GM23338 (cell line): Measurements from ENCODE around the gene DIAPH3. TPM values are rescaled to one million over a fixed set of nuclear protein-coding genes. Genes with fewer than 3 reads are reported as not detected.
A peak's percentile ranks its signal among the peaks of the same experiment; 100 is the strongest.

ENCODE experiments used
- ATAC-seq: fragments of 200-7000 bp; cut with Tn5 transposase; 3 replicates; pipeline ENCODE4 v1.9.1; 2020
- DNase-seq: peaks from one replicate; pipeline ENCODE4 v3.0.0-alpha.2; 2015; ENCODE audit warnings: low spot score
- H2AFZ ChIP-seq: fragments of 200-600 bp; sonication (generic); 2 replicates; pipeline ENCODE4 v1.8.0; 2016; ENCODE audit warnings: antibody characterized with exemption, mild to moderate bottlenecking, moderate library complexity
- H3F3A ChIP-seq: fragments of 200-600 bp; sonication (generic); replicated peaks from 2 replicates; pipeline ENCODE4 v1.8.0; 2017; ENCODE audit warnings: antibody characterized with exemption, mixed run types, low read depth
- H3K27ac ChIP-seq: fragments of 200-600 bp; sonication (generic); 2 replicates; pipeline ENCODE4 v1.6.1; 2016; ENCODE audit warnings: low read depth
- H3K27me3 ChIP-seq: fragments of 200-600 bp; sonication (generic); 2 replicates; pipeline ENCODE4 v1.8.0; 2016; ENCODE audit warnings: mild to moderate bottlenecking, mixed run types, moderate library complexity; ENCODE audit not compliant: insufficient read depth
- H3K36me3 ChIP-seq: fragments of 200-600 bp; sonication (generic); 2 replicates; pipeline ENCODE4 v1.8.0; 2016; ENCODE audit warnings: mild to moderate bottlenecking; ENCODE audit not compliant: insufficient read depth
- H3K4me1 ChIP-seq: fragments of 200-600 bp; sonication (generic); 2 replicates; pipeline ENCODE4 v1.8.0; 2016; ENCODE audit warnings: mild to moderate bottlenecking, moderate library complexity; ENCODE audit not compliant: insufficient read depth
- H3K4me2 ChIP-seq: fragments of 200-600 bp; sonication (generic); 2 replicates; pipeline ENCODE4 v1.7.1; 2017; ENCODE audit warnings: mixed run types
- H3K4me3 ChIP-seq: fragments of 200-600 bp; sonication (generic); 2 replicates; pipeline ENCODE4 v1.6.1; 2016; ENCODE audit warnings: mixed run types
- H3K79me2 ChIP-seq: fragments of 200-600 bp; sonication (generic); replicated peaks from 2 replicates; pipeline ENCODE4 v1.8.0; 2017; ENCODE audit warnings: mild to moderate bottlenecking; ENCODE audit not compliant: insufficient read depth
- H3K9me2 ChIP-seq: fragments of 200-600 bp; sonication (generic); 2 replicates; pipeline ENCODE4 v1.8.0; 2017; ENCODE audit not compliant: insufficient read depth
- H4K20me1 ChIP-seq: fragments of 200-600 bp; sonication (generic); replicated peaks from 2 replicates; pipeline ENCODE4 v1.8.0; 2017; ENCODE audit warnings: mild to moderate bottlenecking; ENCODE audit not compliant: insufficient read depth
- H3K27ac Mint-ChIP-seq: 2 replicates; pipeline ENCODE4 v1.8.0; 2020; ENCODE audit warnings: inconsistent platforms, mild to moderate bottlenecking, moderate library complexity, mixed read lengths
- H3K27me3 Mint-ChIP-seq: 3 replicates; pipeline ENCODE4 v1.8.0; 2022; ENCODE audit warnings: low read depth, mild to moderate bottlenecking, moderate library complexity, mixed read lengths, inconsistent platforms; ENCODE audit not compliant: insufficient read depth, poor library complexity
- H3K36me3 Mint-ChIP-seq: 3 replicates; pipeline ENCODE4 v1.8.0; 2021; ENCODE audit warnings: low read depth, mild to moderate bottlenecking, inconsistent platforms, moderate library complexity, mixed read lengths
- H3K4me1 Mint-ChIP-seq: 3 replicates; pipeline ENCODE4 v1.8.0; 2020; ENCODE audit warnings: mild to moderate bottlenecking, inconsistent platforms, mixed read lengths
- H3K4me3 Mint-ChIP-seq: 3 replicates; pipeline ENCODE4 v1.8.0; 2021; ENCODE audit warnings: moderate library complexity, mild to moderate bottlenecking, inconsistent platforms, mixed read lengths
- H3K9me3 Mint-ChIP-seq: 3 replicates; pipeline ENCODE4 v1.8.0; 2020; ENCODE audit warnings: moderate library complexity, mild to moderate bottlenecking, inconsistent platforms, mixed read lengths
- CREB1 ChIP-seq: fragments of 250-450 bp; sonication (Bioruptor Pico); IDR thresholded peaks from 2 replicates; pipeline ENCODE4 v1.5.0; 2020; ENCODE audit warnings: low read depth, mild to moderate bottlenecking, moderate library complexity
- ETS1 ChIP-seq: IDR thresholded peaks from 2 replicates; pipeline ENCODE4 v1.6.1; 2016; ENCODE audit warnings: antibody characterized with exemption
- EZH2 ChIP-seq: fragments of 200-600 bp; sonication (generic); IDR thresholded peaks from one replicate; pipeline ENCODE4 v1.8.0; 2017; ENCODE audit warnings: antibody characterized with exemption, mild to moderate bottlenecking, low read depth; ENCODE audit not compliant: unreplicated experiment
- EZH2phosphoT487 ChIP-seq: fragments of 200-600 bp; sonication (generic); IDR thresholded peaks from one replicate; pipeline ENCODE4 v1.8.1; 2018; ENCODE audit warnings: antibody characterized with exemption; ENCODE audit not compliant: unreplicated experiment
- JUNB ChIP-seq: IDR thresholded peaks from one replicate; pipeline ENCODE4 v1.6.1; 2016; ENCODE audit warnings: antibody characterized with exemption; ENCODE audit not compliant: unreplicated experiment
- NANOG ChIP-seq: IDR thresholded peaks from 2 replicates; pipeline ENCODE4 v1.6.1; 2016; ENCODE audit warnings: antibody characterized with exemption, borderline replicate concordance
- POLR2AphosphoS5 ChIP-seq: IDR thresholded peaks from 2 replicates; pipeline ENCODE4 v1.6.1; 2016; ENCODE audit warnings: antibody characterized with exemption, low read depth
- REST ChIP-seq: IDR thresholded peaks from one replicate; pipeline ENCODE4 v1.6.1; 2018; ENCODE audit warnings: antibody characterized with exemption; ENCODE audit not compliant: unreplicated experiment
- ZNF114 ChIP-seq: fragments of 250-450 bp; sonication (Bioruptor Pico); IDR thresholded peaks from 2 replicates; pipeline ENCODE4 v1.5.0; 2020; ENCODE audit warnings: mild to moderate bottlenecking, moderate library complexity
- ZNF331 ChIP-seq: fragments of 250-450 bp; sonication (Bioruptor Pico); IDR thresholded peaks from 2 replicates; pipeline ENCODE4 v1.5.0; 2020; ENCODE audit warnings: low read depth, mild to moderate bottlenecking, moderate library complexity
- polyA plus RNA-seq: library from polyadenylated mRNA; unstranded; fragments of >200 nt; fragmentation: Nextera tagmentation; extraction: Ambion mirVana; gene quantifications from 2 replicates; pipeline ENCODE4 v1.2.1, GENCODE V29; 2016
- total RNA-seq: library from RNA; depleted of rRNA; stranded (reverse); fragments of >200 nt; shearing (Covaris generic); gene quantifications from 2 replicates; pipeline ENCODE4 v1.2.3, GENCODE V29; 2014
- TF ChIP-seq, protein P1 (sequence below), 2 experiments: fragments of 200-600 bp in 1 of 2; sonication (generic) in 1 of 2; conservative IDR thresholded peaks; 2 replicates each; pipeline versions ENCODE4 v1.5.1 to v1.6.1; 2016 to 2017; ENCODE audit warnings: antibody characterized with exemption in 2 of 2, low read depth in 2 of 2, mild to moderate bottlenecking in 2 of 2, moderate library complexity in 1 of 2
- TF ChIP-seq, protein P2 (sequence below): fragments of 250-450 bp; sonication (Bioruptor Pico); IDR thresholded peaks from 2 replicates; pipeline ENCODE4 v1.5.0; 2020; ENCODE audit warnings: mild to moderate bottlenecking, moderate library complexity

DIAPH3 gene
- total and polyA plus RNA-seq, 2 experiments from 2014 or later, result 23.4 to 30.2 TPM

- Histone ChIP-seq H3K4me2 (no peak overlapping the region), H4K20me1 (no peaks in the 10 kb centered on the region), H3F3A (no peaks in the 10 kb centered on the region), H3K9me2 (peaks cover 4% of the 10 kb centered on the region; the same call in 1 of the 2 replicates), H3K36me3 (no peaks in the 10 kb centered on the region), H3K4me3 (no peak overlapping the region), H3K4me1 (peaks cover 9% of the 10 kb centered on the region; the same call in 1 of the 2 replicates), H3K27me3 (no peaks in the 10 kb centered on the region), H3K27ac (no peak overlapping the region), H3K79me2 (no peaks in the 10 kb centered on the region), H2AFZ (no peak overlapping the region)
- Mint-ChIP-seq H3K36me3 (peaks cover 14% of the 10 kb centered on the region; the same call in 2 of the 3 replicates), H3K27me3 (no peaks in the 10 kb centered on the region), H3K4me3 (no peak overlapping the region), H3K4me1 (peaks cover 13% of the 10 kb centered on the region), H3K9me3 (no peaks in the 10 kb centered on the region), H3K27ac (no peak overlapping the region)
- peak; percentile 8 for DNase-seq
- TF ChIP-seq CREB1 (no peak), ETS1 (no peak), JUNB (no peak), EZH2 (no peak), REST (no peak), POLR2AphosphoS5 (no peak), NANOG (no peak), EZH2phosphoT487 (no peak), ZNF114 (CRISPR knock-in tag) (no peak), ZNF331 (CRISPR knock-in tag) (no peak)
- TF ChIP-seq, protein P1, sequence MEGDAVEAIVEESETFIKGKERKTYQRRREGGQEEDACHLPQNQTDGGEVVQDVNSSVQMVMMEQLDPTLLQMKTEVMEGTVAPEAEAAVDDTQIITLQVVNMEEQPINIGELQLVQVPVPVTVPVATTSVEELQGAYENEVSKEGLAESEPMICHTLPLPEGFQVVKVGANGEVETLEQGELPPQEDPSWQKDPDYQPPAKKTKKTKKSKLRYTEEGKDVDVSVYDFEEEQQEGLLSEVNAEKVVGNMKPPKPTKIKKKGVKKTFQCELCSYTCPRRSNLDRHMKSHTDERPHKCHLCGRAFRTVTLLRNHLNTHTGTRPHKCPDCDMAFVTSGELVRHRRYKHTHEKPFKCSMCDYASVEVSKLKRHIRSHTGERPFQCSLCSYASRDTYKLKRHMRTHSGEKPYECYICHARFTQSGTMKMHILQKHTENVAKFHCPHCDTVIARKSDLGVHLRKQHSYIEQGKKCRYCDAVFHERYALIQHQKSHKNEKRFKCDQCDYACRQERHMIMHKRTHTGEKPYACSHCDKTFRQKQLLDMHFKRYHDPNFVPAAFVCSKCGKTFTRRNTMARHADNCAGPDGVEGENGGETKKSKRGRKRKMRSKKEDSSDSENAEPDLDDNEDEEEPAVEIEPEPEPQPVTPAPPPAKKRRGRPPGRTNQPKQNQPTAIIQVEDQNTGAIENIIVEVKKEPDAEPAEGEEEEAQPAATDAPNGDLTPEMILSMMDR (conservative IDR thresholded peaks at IDR 0.05; ENCODE audit: low read depth in 2 of 2), result no peak
- TF ChIP-seq, protein P2, sequence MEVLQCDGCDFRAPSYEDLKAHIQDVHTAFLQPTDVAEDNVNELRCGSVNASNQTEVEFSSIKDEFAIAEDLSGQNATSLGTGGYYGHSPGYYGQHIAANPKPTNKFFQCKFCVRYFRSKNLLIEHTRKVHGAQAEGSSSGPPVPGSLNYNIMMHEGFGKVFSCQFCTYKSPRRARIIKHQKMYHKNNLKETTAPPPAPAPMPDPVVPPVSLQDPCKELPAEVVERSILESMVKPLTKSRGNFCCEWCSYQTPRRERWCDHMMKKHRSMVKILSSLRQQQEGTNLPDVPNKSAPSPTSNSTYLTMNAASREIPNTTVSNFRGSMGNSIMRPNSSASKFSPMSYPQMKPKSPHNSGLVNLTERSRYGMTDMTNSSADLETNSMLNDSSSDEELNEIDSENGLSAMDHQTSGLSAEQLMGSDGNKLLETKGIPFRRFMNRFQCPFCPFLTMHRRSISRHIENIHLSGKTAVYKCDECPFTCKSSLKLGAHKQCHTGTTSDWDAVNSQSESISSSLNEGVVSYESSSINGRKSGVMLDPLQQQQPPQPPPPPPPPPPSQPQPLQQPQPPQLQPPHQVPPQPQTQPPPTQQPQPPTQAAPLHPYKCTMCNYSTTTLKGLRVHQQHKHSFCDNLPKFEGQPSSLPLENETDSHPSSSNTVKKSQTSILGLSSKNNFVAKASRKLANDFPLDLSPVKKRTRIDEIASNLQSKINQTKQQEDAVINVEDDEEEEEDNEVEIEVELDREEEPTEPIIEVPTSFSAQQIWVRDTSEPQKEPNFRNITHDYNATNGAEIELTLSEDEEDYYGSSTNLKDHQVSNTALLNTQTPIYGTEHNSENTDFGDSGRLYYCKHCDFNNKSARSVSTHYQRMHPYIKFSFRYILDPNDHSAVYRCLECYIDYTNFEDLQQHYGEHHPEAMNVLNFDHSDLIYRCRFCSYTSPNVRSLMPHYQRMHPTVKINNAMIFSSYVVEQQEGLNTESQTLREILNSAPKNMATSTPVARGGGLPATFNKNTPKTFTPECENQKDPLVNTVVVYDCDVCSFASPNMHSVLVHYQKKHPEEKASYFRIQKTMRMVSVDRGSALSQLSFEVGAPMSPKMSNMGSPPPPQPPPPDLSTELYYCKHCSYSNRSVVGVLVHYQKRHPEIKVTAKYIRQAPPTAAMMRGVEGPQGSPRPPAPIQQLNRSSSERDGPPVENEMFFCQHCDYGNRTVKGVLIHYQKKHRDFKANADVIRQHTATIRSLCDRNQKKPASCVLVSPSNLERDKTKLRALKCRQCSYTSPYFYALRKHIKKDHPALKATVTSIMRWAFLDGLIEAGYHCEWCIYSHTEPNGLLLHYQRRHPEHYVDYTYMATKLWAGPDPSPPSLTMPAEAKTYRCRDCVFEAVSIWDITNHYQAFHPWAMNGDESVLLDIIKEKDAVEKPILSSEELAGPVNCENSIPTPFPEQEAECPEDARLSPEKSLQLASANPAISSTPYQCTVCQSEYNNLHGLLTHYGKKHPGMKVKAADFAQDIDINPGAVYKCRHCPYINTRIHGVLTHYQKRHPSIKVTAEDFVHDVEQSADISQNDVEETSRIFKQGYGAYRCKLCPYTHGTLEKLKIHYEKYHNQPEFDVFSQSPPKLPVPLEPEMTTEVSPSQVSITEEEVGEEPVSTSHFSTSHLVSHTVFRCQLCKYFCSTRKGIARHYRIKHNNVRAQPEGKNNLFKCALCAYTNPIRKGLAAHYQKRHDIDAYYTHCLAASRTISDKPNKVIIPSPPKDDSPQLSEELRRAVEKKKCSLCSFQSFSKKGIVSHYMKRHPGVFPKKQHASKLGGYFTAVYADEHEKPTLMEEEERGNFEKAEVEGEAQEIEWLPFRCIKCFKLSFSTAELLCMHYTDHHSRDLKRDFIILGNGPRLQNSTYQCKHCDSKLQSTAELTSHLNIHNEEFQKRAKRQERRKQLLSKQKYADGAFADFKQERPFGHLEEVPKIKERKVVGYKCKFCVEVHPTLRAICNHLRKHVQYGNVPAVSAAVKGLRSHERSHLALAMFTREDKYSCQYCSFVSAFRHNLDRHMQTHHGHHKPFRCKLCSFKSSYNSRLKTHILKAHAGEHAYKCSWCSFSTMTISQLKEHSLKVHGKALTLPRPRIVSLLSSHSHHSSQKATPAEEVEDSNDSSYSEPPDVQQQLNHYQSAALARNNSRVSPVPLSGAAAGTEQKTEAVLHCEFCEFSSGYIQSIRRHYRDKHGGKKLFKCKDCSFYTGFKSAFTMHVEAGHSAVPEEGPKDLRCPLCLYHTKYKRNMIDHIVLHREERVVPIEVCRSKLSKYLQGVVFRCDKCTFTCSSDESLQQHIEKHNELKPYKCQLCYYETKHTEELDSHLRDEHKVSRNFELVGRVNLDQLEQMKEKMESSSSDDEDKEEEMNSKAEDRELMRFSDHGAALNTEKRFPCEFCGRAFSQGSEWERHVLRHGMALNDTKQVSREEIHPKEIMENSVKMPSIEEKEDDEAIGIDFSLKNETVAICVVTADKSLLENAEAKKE, result no peak
- no peak; the same call in 1 of the 3 replicates for ATAC-seq
Observed at GRCh38 chr13:60061737-60062136, 102.0 kb downstream of the DIAPH3 start.
